ENCODE results near the gene EML4. TPM values are rescaled to one million over a fixed set of nuclear protein-coding genes. Genes with fewer than 3 reads are reported as not detected.

The EML4 gene
- total and polyA plus RNA-seq, 2 of the 13 experiments (the other 11 are each of a cell fraction or from before 2014, with no cell fraction given) = 243 to 476 TPM

DNA sequence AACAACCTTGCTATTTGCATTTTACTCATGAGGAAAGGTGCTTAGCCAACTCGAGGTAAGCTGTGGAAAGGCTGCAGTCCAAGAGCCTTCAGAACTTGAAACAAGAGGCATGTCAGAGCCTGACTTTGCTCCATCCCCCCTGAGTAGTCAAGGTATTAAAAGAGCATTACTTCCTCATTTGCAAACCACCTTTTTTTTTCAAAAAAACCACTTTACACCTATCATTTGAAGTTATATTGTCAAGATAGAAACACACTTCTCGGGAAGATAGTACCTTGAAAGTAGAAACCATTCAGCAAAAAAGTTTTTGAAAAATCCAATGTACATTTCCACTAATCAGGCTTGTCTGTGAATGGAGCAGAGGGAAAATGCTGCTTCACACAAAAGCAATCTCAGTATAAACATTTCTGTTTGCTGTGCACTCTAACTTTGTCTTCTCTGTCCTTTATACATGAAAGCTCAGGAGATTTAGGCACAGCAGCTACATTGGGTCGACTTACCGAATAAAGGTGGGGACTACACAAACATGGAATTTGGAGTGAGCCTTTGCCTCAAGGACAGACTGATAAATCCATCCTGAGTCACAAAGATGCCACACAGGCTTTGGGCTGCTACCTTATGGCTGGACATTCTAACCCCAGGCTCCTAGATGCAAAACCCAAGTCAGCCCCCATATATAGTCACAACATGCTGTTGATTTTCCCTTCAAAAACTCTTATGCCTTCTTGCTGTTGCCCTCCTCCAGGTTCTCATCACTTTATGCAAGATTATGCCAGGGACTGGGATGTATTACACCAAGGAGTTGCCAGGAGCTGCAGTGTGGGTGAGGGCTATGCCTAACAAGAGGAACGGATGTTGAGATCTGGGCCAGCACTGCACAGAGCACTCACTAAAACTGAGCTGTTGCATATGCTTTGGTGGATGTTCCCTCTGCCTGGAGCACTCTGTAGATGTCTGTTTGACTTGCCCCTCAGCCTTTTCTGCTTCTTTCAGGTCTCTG, 41.4 kb upstream of the EML4 start (continued):
- TF ChIP-seq ZNF33B (CRISPR knock-in tag; IDR thresholded peaks at IDR 0.05) = no peak
- peak; percentile 98 for TF ChIP-seq ZNF567 (CRISPR knock-in tag; IDR thresholded peaks at IDR 0.05; ENCODE audit: borderline replicate concordance)
- no peak for TF ChIP-seq FLYWCH1 (CRISPR knock-in tag; IDR thresholded peaks at IDR 0.05)
- no peak for TF ChIP-seq IKZF1 (IDR thresholded peaks at IDR 0.05)
- TF ChIP-seq ZNF282 (IDR thresholded peaks at IDR 0.05; ENCODE audit: partially characterized antibody) = no peak
- TF ChIP-seq, protein P1, sequence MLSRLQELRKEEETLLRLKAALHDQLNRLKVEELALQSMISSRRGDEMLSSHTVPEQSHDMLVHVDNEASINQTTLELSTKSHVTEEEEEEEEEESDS (CRISPR knock-in tag; IDR thresholded peaks at IDR 0.05; ENCODE audit: borderline replicate concordance) = no peak
- TF ChIP-seq, protein P2, sequence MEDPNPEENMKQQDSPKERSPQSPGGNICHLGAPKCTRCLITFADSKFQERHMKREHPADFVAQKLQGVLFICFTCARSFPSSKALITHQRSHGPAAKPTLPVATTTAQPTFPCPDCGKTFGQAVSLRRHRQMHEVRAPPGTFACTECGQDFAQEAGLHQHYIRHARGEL (CRISPR knock-in tag; IDR thresholded peaks at IDR 0.05) = no peak
- TF ChIP-seq YEATS2 (CRISPR knock-in tag; IDR thresholded peaks at IDR 0.05; ENCODE audit: borderline replicate concordance) = peak; percentile 45; the same call in 1 of the 2 replicates
- TF ChIP-seq ZNF891 (CRISPR knock-in tag; IDR thresholded peaks at IDR 0.05) = no peak
- peak; percentile 82; the same call in 1 of the 2 replicates for TF ChIP-seq ZNF292 (CRISPR knock-in tag; IDR thresholded peaks at IDR 0.05; ENCODE audit: borderline replicate concordance, low read depth)
- no peak; the same call in 1 of the 2 replicates for TF ChIP-seq ARNTL (CRISPR knock-in tag; IDR thresholded peaks at IDR 0.05)
- 0 out of 2 replicates have a peak, but pooled peaks have one; percentile 0 for TF ChIP-seq GLI4 (CRISPR knock-in tag; IDR thresholded peaks at IDR 0.05; ENCODE audit: borderline replicate concordance)
- TF ChIP-seq ZNF3 (CRISPR knock-in tag; IDR thresholded peaks at IDR 0.05) = 0 out of 2 replicates have a peak, but pooled peaks have one; percentile 33
- TF ChIP-seq NR1H2 (CRISPR knock-in tag; IDR thresholded peaks at IDR 0.05; ENCODE audit: borderline replicate concordance, low read depth) = no peak
- TF ChIP-seq CCAR2 (optimal IDR thresholded peaks at IDR 0.05; ENCODE audit: low read depth, low read length) = no peak
- TF ChIP-seq ZNF672 (CRISPR knock-in tag; IDR thresholded peaks at IDR 0.05) = no peak
- TF ChIP-seq, protein P3, sequence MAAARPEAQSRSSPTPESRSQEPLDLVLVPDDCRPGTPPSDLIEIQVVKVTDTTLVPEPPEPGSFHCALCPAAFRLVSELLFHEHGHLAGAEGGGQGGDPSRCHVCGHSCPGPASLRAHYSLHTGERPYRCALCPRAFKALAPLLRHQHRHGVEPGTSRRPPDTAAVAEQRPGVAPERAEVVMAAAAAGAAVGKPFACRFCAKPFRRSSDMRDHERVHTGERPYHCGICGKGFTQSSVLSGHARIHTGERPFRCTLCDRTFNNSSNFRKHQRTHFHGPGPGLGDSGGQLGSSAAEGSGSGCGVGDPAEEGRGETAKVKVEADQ (CRISPR knock-in tag; IDR thresholded peaks at IDR 0.05; ENCODE audit: borderline replicate concordance) = no peak; the same call in 1 of the 2 replicates
- no peak for TF ChIP-seq ZNF616 (CRISPR knock-in tag; IDR thresholded peaks at IDR 0.05; ENCODE audit: low read depth)
- no peak for TF ChIP-seq IKZF4 (CRISPR knock-in tag; IDR thresholded peaks at IDR 0.05; ENCODE audit: borderline replicate concordance, low read depth, not compliant biosample characterization)
- no peak for TF ChIP-seq ZNF737 (CRISPR knock-in tag; IDR thresholded peaks at IDR 0.05; ENCODE audit: borderline replicate concordance)
- TF ChIP-seq FOXP4 (CRISPR knock-in tag; IDR thresholded peaks at IDR 0.05) = peak; percentile 97
- peak; percentile 72; the same call in 1 of the 2 replicates for TF ChIP-seq TSC22D2 (CRISPR knock-in tag; IDR thresholded peaks at IDR 0.05; ENCODE audit: borderline replicate concordance)

Measured in HepG2 (cell line).